GM10248 (cell line): Measurements from ENCODE around the gene OSBPL6.
"Not testable (repeated sequence)": the region's sequence is repeated elsewhere in the genome, so short reads cannot be mapped to it uniquely, and the experiment has no call there.

Source experiments
- CTCF ChIA-PET: fragments of 300-600 bp; sonication (Branson Sonifier 250); formaldehyde crosslinking; extraction: SDS; loops from one replicate; lab custom pipeline; 2021; ENCODE audit warnings: antibody characterized with exemption; lab: Yijun Ruan, JAX
- POLR2A ChIA-PET: fragments of 350-650 bp; sonication (Branson Sonifier 250); formaldehyde crosslinking; extraction: SDS; loops from one replicate; lab custom pipeline; 2020; ENCODE audit warnings: antibody characterized with exemption; lab: Yijun Ruan, JAX
- DNase-seq: peaks from one replicate; pipeline ENCODE4 v3.0.0; 2012; ENCODE audit errors: extremely low spot score
- CTCF ChIP-seq: IDR thresholded peaks from 2 replicates; pipeline ENCODE4 v1.5.1; 2012; ENCODE audit warnings: mild to moderate bottlenecking, low read depth; ENCODE audit errors: extremely low read depth, missing control alignments, control extremely low read depth

The OSBPL6 gene

DNA sequence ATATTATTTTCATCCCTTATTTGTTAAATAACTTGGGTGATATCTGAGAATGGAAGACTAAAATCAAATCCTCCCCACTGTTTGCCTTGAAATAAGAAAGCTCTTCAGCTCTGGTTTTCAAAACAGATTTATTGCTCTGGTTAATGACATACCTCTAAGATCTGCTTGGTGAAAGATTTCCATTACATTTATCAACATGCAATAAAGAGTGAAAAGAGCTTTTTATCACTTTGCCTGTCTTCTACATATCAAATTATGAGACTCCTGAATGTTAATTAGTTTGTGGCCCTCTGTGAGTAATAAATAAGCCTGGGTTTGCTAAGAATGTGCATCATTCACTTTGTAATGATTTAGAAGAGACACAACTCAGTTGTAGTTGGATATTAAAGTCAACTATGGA lies 140.9 kb downstream of the OSBPL6 start:
- no peak for DNase-seq
- no peak for TF ChIP-seq CTCF
- ChIA-PET POLR2A (no interaction called here), CTCF (no interaction called here)

- ChIA-PET CTCF (no interaction called here), POLR2A (no interaction called here)
- no peak for TF ChIP-seq CTCF
- DNase-seq = no peak
These were observed 149.8 kb downstream of the OSBPL6 start for GRCh38 chr2:178344121-178344520.

DNA sequence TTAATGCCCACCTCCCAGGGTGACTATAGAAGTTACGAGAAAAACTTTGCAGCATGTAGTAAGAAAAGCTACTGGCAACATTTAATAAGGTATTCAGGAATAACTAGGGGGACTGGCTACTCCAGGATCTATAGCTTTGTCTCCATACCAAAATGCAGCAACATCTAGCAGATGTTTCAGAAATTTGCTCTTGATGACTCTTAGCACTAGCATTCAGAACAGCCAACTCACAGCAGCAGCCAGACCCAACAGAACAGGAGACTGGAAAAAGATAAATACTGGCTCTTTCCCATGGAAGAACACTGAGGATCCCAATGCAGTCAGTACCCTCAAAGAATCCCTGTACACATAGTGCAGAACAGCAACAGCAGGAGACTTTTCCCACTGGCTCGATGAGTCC lies 151.6 kb downstream of the OSBPL6 start:
- POLR2A ChIA-PET = no interaction called here
- no peak for TF ChIP-seq CTCF
- no peak for DNase-seq
- CTCF ChIA-PET = interaction anchor here (1.3 kb wide), 1 partner anchor 12 kb away, joined by 3 read pairs; no protein-coding TSS in a partner anchor

DNA sequence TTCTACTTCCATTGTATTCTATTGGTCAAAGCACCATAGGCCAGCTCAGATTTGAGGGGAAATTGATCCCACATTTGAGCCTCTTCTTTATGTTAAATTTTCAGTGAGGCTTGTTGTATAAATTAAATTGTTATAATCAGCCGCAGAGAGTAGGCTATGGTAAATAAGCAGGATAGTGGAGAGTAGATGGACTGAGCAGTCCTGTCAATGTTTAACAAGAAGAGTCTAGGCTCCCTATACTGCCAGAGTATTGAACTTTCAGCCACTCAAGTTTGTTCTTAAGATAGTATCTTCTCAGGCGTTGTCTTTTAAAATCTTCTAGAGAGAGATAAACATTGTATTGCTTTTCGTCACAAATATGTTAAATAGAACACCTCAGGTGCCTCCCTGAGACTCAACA lies 155.7 kb downstream of the OSBPL6 start:
- POLR2A ChIA-PET = no interaction called here
- TF ChIP-seq CTCF = no peak
- DNase-seq = no peak
- CTCF ChIA-PET = interaction anchor here (1.3 kb wide), 2 partner anchors 19 to 28 kb away, joined by 3 read pairs; no protein-coding TSS in a partner anchor

DNA sequence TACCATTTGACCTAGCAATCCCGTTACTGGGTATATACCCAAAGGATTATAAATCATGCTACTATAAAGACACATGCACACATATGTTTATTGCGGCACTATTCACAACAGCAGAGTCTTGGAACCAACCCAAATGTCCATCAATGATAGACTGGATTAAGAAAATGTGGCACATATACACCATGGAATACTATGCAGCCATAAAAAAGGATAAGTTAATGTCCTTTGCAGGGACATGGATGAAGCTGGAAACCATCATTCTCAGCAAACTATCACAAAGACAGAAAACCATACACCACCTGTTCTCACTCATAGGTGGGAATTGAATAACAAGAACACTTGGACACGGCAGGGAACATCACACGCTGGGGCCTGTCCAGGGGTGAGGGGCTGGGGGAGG lies 163.4 kb downstream of the OSBPL6 start:
- CTCF ChIA-PET = interaction anchor here (1.3 kb wide), 1 partner anchor 12 kb away, joined by 3 read pairs; no protein-coding TSS in a partner anchor
- POLR2A ChIA-PET, DNase-seq: not testable (repeated sequence)

DNA sequence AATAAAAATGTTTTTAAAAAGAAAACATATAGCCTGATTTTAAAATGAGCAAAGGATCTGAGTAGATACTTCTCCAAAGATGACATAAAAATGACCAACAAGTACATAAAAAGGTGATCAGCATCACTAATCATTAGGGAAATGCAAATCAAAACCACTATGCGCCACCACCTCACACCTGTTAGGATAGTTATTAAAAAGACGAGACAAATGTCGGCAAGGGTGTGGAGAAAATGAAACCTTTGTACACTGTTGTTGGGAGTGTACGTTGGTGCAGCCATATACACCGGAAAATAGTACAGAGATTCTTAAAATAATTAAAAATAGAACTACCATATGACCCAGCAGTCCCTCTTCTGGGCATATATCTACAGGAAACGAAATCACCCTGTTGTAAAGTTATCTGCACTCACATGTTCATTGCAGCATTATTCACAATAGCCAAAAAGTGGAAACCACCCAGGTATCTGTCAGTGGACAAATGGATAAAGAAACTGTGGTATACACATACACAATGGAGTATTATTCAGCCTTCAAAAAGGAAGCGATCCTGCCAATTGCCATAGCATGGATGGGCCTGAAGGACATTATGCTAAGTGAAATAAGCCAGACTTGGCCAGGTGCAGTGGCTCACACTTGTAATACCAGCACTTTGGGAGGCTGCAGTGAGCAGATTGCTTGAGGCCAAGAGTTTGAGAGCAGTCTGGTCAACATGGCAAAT lies 165.0 kb downstream of the OSBPL6 start:
- TF ChIP-seq CTCF = no peak
- DNase-seq = no peak
- ChIA-PET CTCF (interaction anchor here (0.6 kb wide), 1 partner anchor 53 kb away, joined by 3 read pairs; no protein-coding TSS in a partner anchor), POLR2A (no interaction called here)

GRCh38 chr2:178361588-178361987 lies 167.3 kb downstream of the OSBPL6 start:
- DNase-seq = no peak
- ChIA-PET POLR2A (no interaction called here), CTCF (no interaction called here)
- TF ChIP-seq CTCF = no peak
